Measurements from ENCODE around the gene CFDP1.

GRCh38 chr16:75476817-75477216, 43.5 kb upstream of the CFDP1 start:
- TF ChIP-seq ZNF274 (IDR thresholded peaks at IDR 0.05; ENCODE audit: low read depth, low read length) (no peak), YY1 (IDR thresholded peaks at IDR 0.05; ENCODE audit: insufficient read depth, insufficient read length) (no peak)

All from NT2/D1 (cell line).